B cell (primary cell): ENCODE measurements around the gene FOXO4. TPM values are rescaled to one million over a fixed set of nuclear protein-coding genes. Genes with fewer than 3 reads are reported as not detected.

Experiments
- ATAC-seq: fragments of 200-7000 bp; cut with Tn5 transposase; one replicate; pipeline ENCODE4 v1.10.0; 2021; ENCODE audit warnings: low read depth, mild to moderate bottlenecking, moderate number of reproducible peaks, moderate library complexity
- CTCF ChIA-PET: fragments of 350-600 bp; sonication (Branson Sonifier 250); formaldehyde crosslinking; loops from one replicate; lab custom pipeline; 2021; ENCODE audit warnings: antibody characterized with exemption, inconsistent platforms; lab: Charles Lee
- POLR2A ChIA-PET: fragments of 350-600 bp; sonication (Branson Sonifier 250); formaldehyde crosslinking; loops from one replicate; lab custom pipeline; 2021; ENCODE audit warnings: antibody characterized with exemption; lab: Charles Lee
- DNase-seq: peaks from one replicate; pipeline ENCODE4 v3.0.0; 2013
- H2AFZ ChIP-seq: 2 replicates; pipeline ENCODE4 v1.6.1; 2012; ENCODE audit warnings: mild to moderate bottlenecking, low read depth, low read length; ENCODE audit not compliant: insufficient read depth, poor library complexity, severe bottlenecking
- H3K27ac ChIP-seq, 2 donors: 1 replicate in 1 of 2; 2 replicates in 1 of 2; pipeline ENCODE4 v1.5.1; 2012 to 2013; ENCODE audit warnings: low read length in 2 of 2, mild to moderate bottlenecking in 2 of 2, moderate library complexity in 1 of 2
- H3K27me3 ChIP-seq, 4 experiments: fragments of 200-600 bp in 1 of 4; sonication (generic) in 1 of 4; replicated peaks in 1 of 4; 1 replicate in 2 of 4; 2 replicates in 2 of 4; pipeline versions ENCODE4 v1.6.1 to v1.7.0; 2013 to 2016; ENCODE audit warnings: low read length in 3 of 4, mild to moderate bottlenecking in 2 of 4, mixed read lengths in 1 of 4, moderate library complexity in 1 of 4; ENCODE audit not compliant: insufficient read depth in 4 of 4, control insufficient read depth in 3 of 4; ENCODE audit errors: control extremely low read depth in 1 of 4
- H3K36me3 ChIP-seq, 2 experiments: replicated peaks in 1 of 2; 1 replicate in 1 of 2; 2 replicates in 1 of 2; pipeline versions ENCODE4 v1.6.1 to v1.7.1; 2013; ENCODE audit warnings: low read length in 1 of 2; ENCODE audit not compliant: insufficient read depth in 2 of 2, control insufficient read depth in 1 of 2; ENCODE audit errors: control extremely low read depth in 1 of 2, extremely low read depth in 1 of 2
- H3K4me1 ChIP-seq, 2 donors: fragments of 200-600 bp in 1 of 2; sonication (generic) in 1 of 2; 1 replicate in 1 of 2; 2 replicates in 1 of 2; pipeline versions ENCODE4 v1.5.1 to v1.6.1; 2013 to 2017; ENCODE audit warnings: low read length in 2 of 2; ENCODE audit not compliant: control insufficient read depth in 2 of 2, insufficient read depth in 2 of 2
- H3K4me2 ChIP-seq: replicated peaks from 2 replicates; pipeline ENCODE3; 2012; ENCODE audit warnings: mild to moderate bottlenecking, low read depth, low read length; ENCODE audit not compliant: poor library complexity, severe bottlenecking
- H3K4me3 ChIP-seq, 5 experiments: fragments of 200-600 bp in 1 of 5; sonication (generic) in 1 of 5; 1 replicate in 3 of 5; 2 replicates in 2 of 5; pipeline versions ENCODE4 v1.5.1 to v1.7.0; 2011 to 2016; ENCODE audit warnings: low read length in 4 of 5, mild to moderate bottlenecking in 4 of 5, low read depth in 2 of 5, control low read depth in 1 of 5, moderate library complexity in 1 of 5; ENCODE audit not compliant: insufficient read depth in 1 of 5; ENCODE audit errors: control extremely low read depth in 1 of 5, extremely low read depth in 1 of 5
- H3K79me2 ChIP-seq: fragments of 200-600 bp; sonication (generic); one replicate; pipeline ENCODE4 v1.6.0; 2016; ENCODE audit warnings: low read length; ENCODE audit not compliant: control insufficient read depth, insufficient read depth
- H3K9ac ChIP-seq: fragments of 200-600 bp; sonication (generic); 2 replicates; pipeline ENCODE4 v1.6.1; 2017; ENCODE audit warnings: mild to moderate bottlenecking, low read length, moderate library complexity
- H3K9me3 ChIP-seq, 3 donors: one replicate each; pipeline versions ENCODE4 v1.6.1 to v1.7.1; 2013; ENCODE audit warnings: low read length in 2 of 3; ENCODE audit not compliant: control insufficient read depth in 2 of 3, insufficient read depth in 1 of 3; ENCODE audit errors: control extremely low read depth in 1 of 3
- H4K20me1 ChIP-seq: 2 replicates; pipeline ENCODE4 v1.6.0; 2012; ENCODE audit warnings: mild to moderate bottlenecking, low read length; ENCODE audit not compliant: insufficient read depth, control insufficient read depth, poor library complexity, severe bottlenecking
- H3K27ac Mint-ChIP-seq: one replicate; pipeline ENCODE4 v1.8.0; 2021; ENCODE audit warnings: mixed read lengths
- H3K27me3 Mint-ChIP-seq: one replicate; pipeline ENCODE4 v1.8.0; 2021; ENCODE audit warnings: mixed read lengths
- H3K4me1 Mint-ChIP-seq: one replicate; pipeline ENCODE4 v1.8.0; 2021; ENCODE audit warnings: mixed read lengths
- H3K4me3 Mint-ChIP-seq: one replicate; pipeline ENCODE4 v1.8.0; 2021; ENCODE audit warnings: mixed read lengths
- H3K9me3 Mint-ChIP-seq: one replicate; pipeline ENCODE4 v1.8.0; 2022; ENCODE audit warnings: mixed read lengths; ENCODE audit not compliant: insufficient read depth
- CTCF ChIP-seq: fragments of 200-600 bp; IDR thresholded peaks from one replicate; pipeline ENCODE4 v1.8.0; 2022; ENCODE audit warnings: antibody characterized with exemption, mild to moderate bottlenecking
- EZH2 ChIP-seq: IDR thresholded peaks from 2 replicates; pipeline ENCODE4 v1.6.1; 2012; ENCODE audit warnings: borderline replicate concordance, low read depth, mild to moderate bottlenecking, moderate library complexity, low read length; ENCODE audit not compliant: insufficient read depth, poor library complexity, severe bottlenecking
- WGBS: methylation state at CpG from one replicate; pipeline ENCODE4 v1.1.5; 2013; ENCODE audit warnings: missing lambda C conversion rate; ENCODE audit not compliant: insufficient coverage; 5-methylcytosine and 5-hydroxymethylcytosine counted together
- intact Hi-C: fragments of 100-400 bp; cut with micrococcal nuclease; formaldehyde crosslinking; loops from one replicate; pipeline ENCODE4 v1.10.0; 2022
- polyA plus RNA-seq: library from polyadenylated mRNA; depleted of rRNA; stranded (reverse); fragments of >200 nt; gene quantifications from 2 replicates; pipeline ENCODE4 v1.2.3, GENCODE V29; 2012
- total RNA-seq, 2 donors: library from RNA; stranded (reverse); fragments of 120-200 nt in 1 of 2; gene quantifications; 1 replicate in 1 of 2; 2 replicates in 1 of 2; pipeline versions ENCODE4 v1.2.3 to v1.2.4, GENCODE V29; 2013 to 2022

Gene FOXO4
- total and polyA plus RNA-seq, 2 donors (not counting 1 experiment from before 2014, with no cell fraction given) = 13.4 to 41.4 TPM

GRCh38 chrX:71052721-71053120 lies 42.9 kb upstream of the FOXO4 start:
- peaks cover 0 to 3% of the 10 kb centered on the region in 2 donors for H3K4me1 ChIP-seq
- 53% methylated on average over 5 of the region's 7 CpGs for WGBS
- no peaks in the 10 kb centered on the region for H3K79me2 ChIP-seq
- H3K27me3 Mint-ChIP-seq = no peaks in the 10 kb centered on the region
- peak overlapping the region; percentile 69 for H2AFZ ChIP-seq
- no peaks in the 10 kb centered on the region for H3K27me3 ChIP-seq
- H3K27ac ChIP-seq = peak overlapping the region in 1 of 2 donors; percentile 23
- H3K9ac ChIP-seq = peak overlapping the region; percentile 51
- no peaks in the 10 kb centered on the region for H3K9me3 ChIP-seq
- ATAC-seq (peak; percentile 14), DNase-seq (no peak)
- intact Hi-C loops = no loop called here
- ChIA-PET POLR2A (no interaction called here), CTCF (no interaction called here)
- TF ChIP-seq CTCF (no peak), EZH2 (no peak)
- H3K4me2 ChIP-seq = peak overlapping the region; percentile 65
- no peaks in the 10 kb centered on the region for H3K9me3 Mint-ChIP-seq
- H3K4me3 ChIP-seq = peak overlapping the region in 4 of 5 experiments; percentile 24 to 52 (median 42)
- H3K27ac Mint-ChIP-seq = no peak overlapping the region
- peaks cover 0 to 3% of the 10 kb centered on the region in 2 experiments for H3K36me3 ChIP-seq
- H3K4me1 Mint-ChIP-seq = peaks cover 6% of the 10 kb centered on the region
- H3K4me3 Mint-ChIP-seq = peak overlapping the region; percentile 64
- H4K20me1 ChIP-seq = no peaks in the 10 kb centered on the region

DNA sequence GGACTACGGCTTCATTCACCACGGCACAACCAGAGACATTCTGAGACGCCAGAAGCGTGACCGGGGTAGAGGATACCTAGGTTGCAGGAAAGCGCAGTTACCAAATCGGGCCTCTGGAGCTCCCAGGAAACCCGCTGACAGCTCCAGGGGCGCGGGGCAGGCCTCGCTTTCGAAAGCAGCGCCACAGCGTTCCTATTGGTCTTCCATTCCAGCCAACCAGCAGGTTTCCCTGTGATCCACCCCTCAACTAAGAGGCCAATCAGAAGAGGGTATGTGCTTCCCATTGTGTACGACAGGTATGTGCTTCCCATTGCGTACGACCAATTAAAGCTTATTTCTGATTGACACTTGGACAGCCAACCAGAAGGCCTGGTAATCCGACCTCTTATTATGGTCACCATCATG lies 42.4 kb upstream of the FOXO4 start:
- Mint-ChIP-seq H3K4me1 (peaks cover 10% of the 10 kb centered on the region), H3K27ac (no peak overlapping the region), H3K4me3 (peak overlapping the region; percentile 64), H3K27me3 (no peaks in the 10 kb centered on the region), H3K9me3 (no peaks in the 10 kb centered on the region)
- Histone ChIP-seq H4K20me1 (no peaks in the 10 kb centered on the region), H3K4me1 (peaks cover 0 to 3% of the 10 kb centered on the region in 2 donors), H3K27me3 (no peaks in the 10 kb centered on the region), H3K9ac (peak overlapping the region; percentile 51), H3K4me2 (peak overlapping the region; percentile 65), H3K36me3 (peaks cover 0 to 4% of the 10 kb centered on the region in 2 experiments), H3K9me3 (no peaks in the 10 kb centered on the region), H2AFZ (peak overlapping the region; percentile 69), H3K4me3 (peak overlapping the region in 4 of 5 experiments; percentile 24 to 52 (median 42)), H3K79me2 (no peaks in the 10 kb centered on the region), H3K27ac (peak overlapping the region in 1 of 2 donors; percentile 23)
- intact Hi-C loops = no loop called here
- CTCF ChIA-PET = no interaction called here
- POLR2A ChIA-PET = no interaction called here
- peak; percentile 32 for DNase-seq
- ATAC-seq = peak; percentile 73
- 34% methylated on average over 17 of the region's 18 CpGs for WGBS
- TF ChIP-seq EZH2 (no peak), CTCF (no peak)
